Ovary (tissue), 10 donors: Measurements from ENCODE around the gene WDR59. TPM values are rescaled to one million over a fixed set of nuclear protein-coding genes. Genes with fewer than 3 reads are reported as not detected.

Experiments used
- DNase-seq, 5 donors: peaks; one replicate each; pipeline ENCODE4 v3.0.0-alpha.2; 2019 to 2020
- H3K27ac ChIP-seq, 2 donors: fragments of 200-600 bp; one replicate each; pipeline versions ENCODE4 v1.5.1 to v1.8.0; 2019 to 2022
- H3K27me3 ChIP-seq: fragments of 200-600 bp; one replicate; pipeline ENCODE4 v1.8.0; 2022
- H3K36me3 ChIP-seq: fragments of 200-600 bp; sonication (generic); one replicate; pipeline ENCODE4 v1.5.1; 2019
- H3K4me1 ChIP-seq: one replicate; pipeline ENCODE4 v1.8.1; 2013; ENCODE audit warnings: mild to moderate bottlenecking, moderate library complexity; ENCODE audit not compliant: insufficient read depth
- H3K4me3 ChIP-seq: fragments of 200-600 bp; sonication (generic); one replicate; pipeline ENCODE4 v1.5.1; 2017
- H3K9me3 ChIP-seq, 2 donors: fragments of 200-600 bp in 1 of 2; sonication (generic) in 1 of 2; one replicate each; pipeline versions ENCODE4 v1.5.1 to v1.8.1; 2013 to 2019; ENCODE audit warnings: mild to moderate bottlenecking in 1 of 2, moderate library complexity in 1 of 2
- EP300 ChIP-seq: sonication (generic); formaldehyde crosslinking; IDR thresholded peaks from one replicate; pipeline ENCODE4 v1.6.1; 2017; ENCODE audit warnings: antibody characterized with exemption
- POLR2A ChIP-seq: fragments of 450-650 bp; IDR thresholded peaks from one replicate; pipeline ENCODE4 v1.6.1; 2017; ENCODE audit warnings: antibody characterized with exemption, mild to moderate bottlenecking, moderate library complexity
- WGBS, 3 donors: extraction: QIAGEN DNeasy Blood & Tissue Kit in 1 of 3; methylation state at CpG; one replicate each; pipeline versions ENCODE4 v1.1.5 to v1.1.7; 2013 to 2017; 5-methylcytosine and 5-hydroxymethylcytosine counted together
- intact Hi-C, 4 donors: fragments of 100-400 bp; cut with DNase I; formaldehyde crosslinking; loops; one replicate each; pipeline versions ENCODE4 v1.11.0 to v1.15.1; 2022 to 2023
- long read RNA-seq, 3 donors: library from polyadenylated mRNA in 2 of 3; unstranded in 2 of 3; transcript quantifications; one replicate each; pipeline ENCODE4 v2.0.0 and lab custom pipeline, GENCODE V29; 2021 to 2026
- polyA plus RNA-seq, 2 donors: library from polyadenylated mRNA; stranded (reverse); fragments of 200-250 nt in 1 of 2; fragments of 350-450 nt in 1 of 2; fragmentation: Illumina TruSeq in 1 of 2; extraction: RNeasy Lipid Tissue Mini Kit (QIAGEN cat#74804) in 1 of 2; gene quantifications; one replicate each; pipeline ENCODE4 v1.2.3, GENCODE V29; 2013 to 2014
- total RNA-seq, 7 donors: library from RNA; depleted of rRNA in 2 of 7; stranded (reverse); fragments of >200 nt in 2 of 7; fragmentation: NEBNext Ultra II Directional in 3 of 7; extraction: Animal tissue kit (Norgen Biotek cat#: 25700) in 3 of 7; gene quantifications; one replicate each; pipeline versions ENCODE4 v1.1.0 to v1.2.4, GENCODE V29; 2016 to 2023
- TF ChIP-seq, protein P1 (sequence below), 3 donors: fragments of 450-650 bp in 2 of 3; fragments of 200-600 bp in 1 of 3; IDR thresholded peaks; one replicate each; pipeline versions ENCODE4 v1.5.1 to v1.8.0; 2016 to 2022; ENCODE audit warnings: antibody characterized with exemption in 3 of 3, mild to moderate bottlenecking in 1 of 3
- donor health status: DM: no; HTN: no; CAD: no; lungs with moderate emphysema.
- donor health status: DM: no; HTN: no; CAD: no.
- donor health status: Bipolar disorder and iron deficiency.
- donor health status: DM: yes; HTN: yes; CAD: no.
- donor health status: DM: no; HTN: no; CAD: no.
- donor health status: DM: yes; HTN: yes; CAD: no.

The WDR59 gene, protein sequence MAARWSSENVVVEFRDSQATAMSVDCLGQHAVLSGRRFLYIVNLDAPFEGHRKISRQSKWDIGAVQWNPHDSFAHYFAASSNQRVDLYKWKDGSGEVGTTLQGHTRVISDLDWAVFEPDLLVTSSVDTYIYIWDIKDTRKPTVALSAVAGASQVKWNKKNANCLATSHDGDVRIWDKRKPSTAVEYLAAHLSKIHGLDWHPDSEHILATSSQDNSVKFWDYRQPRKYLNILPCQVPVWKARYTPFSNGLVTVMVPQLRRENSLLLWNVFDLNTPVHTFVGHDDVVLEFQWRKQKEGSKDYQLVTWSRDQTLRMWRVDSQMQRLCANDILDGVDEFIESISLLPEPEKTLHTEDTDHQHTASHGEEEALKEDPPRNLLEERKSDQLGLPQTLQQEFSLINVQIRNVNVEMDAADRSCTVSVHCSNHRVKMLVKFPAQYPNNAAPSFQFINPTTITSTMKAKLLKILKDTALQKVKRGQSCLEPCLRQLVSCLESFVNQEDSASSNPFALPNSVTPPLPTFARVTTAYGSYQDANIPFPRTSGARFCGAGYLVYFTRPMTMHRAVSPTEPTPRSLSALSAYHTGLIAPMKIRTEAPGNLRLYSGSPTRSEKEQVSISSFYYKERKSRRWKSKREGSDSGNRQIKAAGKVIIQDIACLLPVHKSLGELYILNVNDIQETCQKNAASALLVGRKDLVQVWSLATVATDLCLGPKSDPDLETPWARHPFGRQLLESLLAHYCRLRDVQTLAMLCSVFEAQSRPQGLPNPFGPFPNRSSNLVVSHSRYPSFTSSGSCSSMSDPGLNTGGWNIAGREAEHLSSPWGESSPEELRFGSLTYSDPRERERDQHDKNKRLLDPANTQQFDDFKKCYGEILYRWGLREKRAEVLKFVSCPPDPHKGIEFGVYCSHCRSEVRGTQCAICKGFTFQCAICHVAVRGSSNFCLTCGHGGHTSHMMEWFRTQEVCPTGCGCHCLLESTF
- total RNA-seq (10 to 100 TPM; 23.6 to 82.3 (median 70.0) TPM), polyA plus RNA-seq (10 to 100 TPM; 24.7 to 56.0 TPM)
- long read RNA-seq, donor 1, full-length matches to known transcripts: 2 of 27 reads
- long read RNA-seq, donor 1, partial matches to known transcripts: 21 of 27 reads
- long read RNA-seq, donor 1, other reads (novel, unspliced or antisense): 4 of 27 reads
- long read RNA-seq, donor 2, full-length matches to known transcripts: 2 of 152 reads
- long read RNA-seq, donor 2, partial matches to known transcripts: 150 of 152 reads
- long read RNA-seq, donor 2, other reads (novel, unspliced or antisense): 0 of 152 reads
- long read RNA-seq, donor 3, full-length matches to known transcripts: 17 of 35 reads
- long read RNA-seq, donor 3, partial matches to known transcripts: 10 of 35 reads
- long read RNA-seq, donor 3, other reads (novel, unspliced or antisense): 8 of 35 reads

DNA sequence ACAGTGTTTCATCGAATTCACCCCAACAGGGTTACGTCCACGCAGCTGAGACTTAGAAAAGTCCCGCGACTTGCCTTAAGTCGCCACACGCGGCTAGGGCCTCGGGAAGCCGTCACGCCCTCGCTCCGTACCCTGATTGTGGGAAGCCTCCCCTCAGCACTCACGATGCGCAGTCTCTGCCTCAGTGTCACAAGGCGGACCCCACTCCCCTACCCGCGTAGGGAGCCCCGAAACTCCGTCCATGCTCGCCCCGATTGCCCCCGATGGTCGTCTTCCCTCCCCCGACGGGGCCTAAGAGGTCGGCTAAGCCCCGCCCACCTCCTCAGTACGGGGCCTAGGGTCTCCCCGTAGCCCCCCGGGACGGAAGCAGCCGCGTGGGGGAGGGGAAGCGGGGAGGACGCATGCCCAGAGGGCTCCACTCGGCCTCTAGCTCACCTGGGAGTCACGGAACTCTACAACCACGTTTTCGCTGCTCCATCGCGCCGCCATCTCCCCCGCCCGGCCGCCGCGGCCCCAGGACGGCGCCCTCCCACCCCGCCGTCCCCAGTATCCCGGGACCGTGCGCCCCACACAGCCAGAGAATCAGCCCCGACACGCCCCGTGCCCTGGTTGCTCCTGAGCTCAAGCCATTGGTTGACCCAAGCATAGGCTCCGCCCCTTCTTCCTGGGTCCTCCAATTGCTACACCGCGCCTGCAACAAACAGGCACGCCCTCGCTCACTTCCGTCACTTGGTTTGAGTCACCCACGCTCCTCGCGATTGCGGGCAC is at the start of gene WDR59:
TSS of gene WDR59 (minus strand) at position 595 of the 768 bp plus-strand sequence. CDS start at position 489, 106 bp downstream.
- Histone ChIP-seq H3K9me3 (no peaks in the 10 kb centered on the region), H3K4me3 (peak within 1 kb of the TSS; percentile 89), H3K27ac (peak within 1 kb of the TSS; percentile 59 to 66), H3K27me3 (no peaks in the 10 kb centered on the region), H3K4me1 (peaks cover 5% of the 10 kb centered on the region), H3K36me3 (no peaks in the 10 kb centered on the region)
- TF ChIP-seq, protein P1, sequence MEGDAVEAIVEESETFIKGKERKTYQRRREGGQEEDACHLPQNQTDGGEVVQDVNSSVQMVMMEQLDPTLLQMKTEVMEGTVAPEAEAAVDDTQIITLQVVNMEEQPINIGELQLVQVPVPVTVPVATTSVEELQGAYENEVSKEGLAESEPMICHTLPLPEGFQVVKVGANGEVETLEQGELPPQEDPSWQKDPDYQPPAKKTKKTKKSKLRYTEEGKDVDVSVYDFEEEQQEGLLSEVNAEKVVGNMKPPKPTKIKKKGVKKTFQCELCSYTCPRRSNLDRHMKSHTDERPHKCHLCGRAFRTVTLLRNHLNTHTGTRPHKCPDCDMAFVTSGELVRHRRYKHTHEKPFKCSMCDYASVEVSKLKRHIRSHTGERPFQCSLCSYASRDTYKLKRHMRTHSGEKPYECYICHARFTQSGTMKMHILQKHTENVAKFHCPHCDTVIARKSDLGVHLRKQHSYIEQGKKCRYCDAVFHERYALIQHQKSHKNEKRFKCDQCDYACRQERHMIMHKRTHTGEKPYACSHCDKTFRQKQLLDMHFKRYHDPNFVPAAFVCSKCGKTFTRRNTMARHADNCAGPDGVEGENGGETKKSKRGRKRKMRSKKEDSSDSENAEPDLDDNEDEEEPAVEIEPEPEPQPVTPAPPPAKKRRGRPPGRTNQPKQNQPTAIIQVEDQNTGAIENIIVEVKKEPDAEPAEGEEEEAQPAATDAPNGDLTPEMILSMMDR (IDR thresholded peaks at IDR 0.05): no peak
- TF ChIP-seq POLR2A: peak; percentile 24
- peak; percentile 98 to 100 (median 99) for DNase-seq
- intact Hi-C loops: no loop called here
- WGBS, 3 donors: 1% methylated on average over 53 to 68 of the region's 68 CpGs

DNA sequence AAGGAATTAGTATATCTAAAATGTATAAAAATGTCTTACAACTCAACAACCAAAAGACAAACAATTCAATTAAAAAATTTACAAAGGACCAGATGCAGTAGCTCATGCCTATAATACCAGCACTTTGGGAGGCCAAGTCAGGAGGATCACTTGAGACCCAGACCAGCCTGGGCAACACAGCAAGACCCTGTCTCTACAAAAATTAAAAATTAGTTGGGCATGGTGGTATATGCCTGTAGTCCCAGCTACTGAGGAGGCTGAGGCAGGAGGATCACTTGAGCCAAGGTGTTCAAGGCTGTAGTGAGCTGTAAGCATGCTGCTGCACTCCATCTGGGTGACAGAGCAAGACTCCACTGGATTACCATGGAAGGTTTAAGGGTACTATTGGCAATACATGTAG is 47.7 kb upstream of the WDR59 start:
- Histone ChIP-seq H3K36me3 (no peaks in the 10 kb centered on the region), H3K27me3 (no peaks in the 10 kb centered on the region), H3K9me3 (no peaks in the 10 kb centered on the region), H3K27ac (no peak overlapping the region), H3K4me3 (no peak overlapping the region), H3K4me1 (no peaks in the 10 kb centered on the region)
- intact Hi-C loops: no loop called here
- TF ChIP-seq POLR2A (no peak), EP300 (no peak)
- TF ChIP-seq, protein P1 (IDR thresholded peaks at IDR 0.05): no peak
- DNase-seq: no peak

DNA sequence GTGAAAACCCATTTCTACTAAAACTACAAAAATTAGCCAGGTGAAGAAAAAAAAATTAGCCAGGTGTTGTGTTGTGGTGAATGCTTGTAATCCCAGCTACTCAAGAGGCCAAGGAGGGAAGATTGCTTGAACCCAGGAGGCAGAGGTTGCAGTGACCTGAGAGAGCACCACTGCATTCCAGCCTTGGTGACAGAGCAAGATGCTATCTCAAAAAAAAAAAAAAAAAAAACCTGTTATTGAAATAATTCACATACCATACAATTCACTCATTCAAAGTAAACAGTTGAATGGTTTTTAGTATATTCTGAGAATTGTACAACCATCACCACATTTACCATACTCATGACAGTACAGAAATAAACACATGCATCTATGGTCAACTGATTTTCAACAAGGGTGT is 44.9 kb upstream of the WDR59 start:
- Histone ChIP-seq H3K27me3 (no peaks in the 10 kb centered on the region), H3K4me3 (no peak overlapping the region), H3K27ac (no peak overlapping the region), H3K36me3 (no peaks in the 10 kb centered on the region), H3K9me3 (no peaks in the 10 kb centered on the region), H3K4me1 (peaks cover 6% of the 10 kb centered on the region)
- TF ChIP-seq, protein P1 (IDR thresholded peaks at IDR 0.05): no peak
- no peak for TF ChIP-seq POLR2A
- TF ChIP-seq EP300: no peak
- no peak for DNase-seq
- intact Hi-C loops: no loop called here
